GM12892 (cell line): ENCODE results near the gene BEST2.

ENCODE experiments used
- DNase-seq: peaks from one replicate; pipeline ENCODE4 v3.0.0; 2011; ENCODE audit not compliant: insufficient read length
- FAIRE-seq: peaks from 2 replicates; lab custom pipeline; 2011; peaks lifted over from hg19 to GRCh38; lab: Jason Lieb, UNC
- POLR2A ChIP-seq: IDR thresholded peaks from 2 replicates; pipeline ENCODE4 v1.6.1; 2011; ENCODE audit warnings: low read depth, low read length, control low read depth
- POLR2AphosphoS5 ChIP-seq: IDR thresholded peaks from 2 replicates; pipeline ENCODE4 v1.6.1; 2011; ENCODE audit warnings: low read depth, low read length, control low read depth
- TAF1 ChIP-seq: IDR thresholded peaks from 2 replicates; pipeline ENCODE4 v1.6.1; 2011; ENCODE audit warnings: low read depth, mild to moderate bottlenecking, control low read depth, low read length, borderline replicate concordance

Gene BEST2

GRCh38 chr19:12757544-12758274, 6.1 kb downstream of the BEST2 start:
- peak; percentile 64 for FAIRE-seq
- TF ChIP-seq POLR2AphosphoS5 (no peak), POLR2A (no peak), TAF1 (no peak)
- peak; percentile 83 for DNase-seq

GRCh38 chr19:12759686-12760085, 8.1 kb downstream of the BEST2 start:
- DNase-seq (no peak), FAIRE-seq (no peak)
- TF ChIP-seq TAF1 = no peak
- no peak for TF ChIP-seq POLR2A
- TF ChIP-seq POLR2AphosphoS5 = no peak

- TF ChIP-seq POLR2A = no peak
- no peak for TF ChIP-seq POLR2AphosphoS5
- no peak for TF ChIP-seq TAF1
- no peak for DNase-seq
- FAIRE-seq = no peak
These were observed 11.5 kb downstream of the BEST2 start for GRCh38 chr19:12763100-12763499.

GRCh38 chr19:12764698-12765097, 13.1 kb downstream of the BEST2 start:
- no peak for DNase-seq
- TF ChIP-seq POLR2A (no peak), TAF1 (no peak), POLR2AphosphoS5 (no peak)
- FAIRE-seq = no peak

GRCh38 chr19:12766051-12766521, 14.5 kb downstream of the BEST2 start:
- TF ChIP-seq POLR2AphosphoS5 (no peak), POLR2A (no peak), TAF1 (no peak)
- peak; percentile 95 for FAIRE-seq

GRCh38 chr19:12767150-12767549, 15.6 kb downstream of the BEST2 start:
- TF ChIP-seq TAF1 (no peak), POLR2AphosphoS5 (no peak), POLR2A (no peak)
- no peak for FAIRE-seq
- no peak for DNase-seq

More at GRCh38 chr19:12766051-12766521, 14.5 kb downstream of the BEST2 start:
- DNase-seq = peak; percentile 90

GRCh38 chr19:12767666-12768065, 16.1 kb downstream of the BEST2 start:
- DNase-seq = no peak

GRCh38 chr19:12769689-12770088, 18.1 kb downstream of the BEST2 start:
- DNase-seq (no peak), FAIRE-seq (no peak)
- TF ChIP-seq POLR2AphosphoS5 (no peak), TAF1 (no peak), POLR2A (no peak)

More at GRCh38 chr19:12767666-12768065, 16.1 kb downstream of the BEST2 start:
- TF ChIP-seq TAF1 (no peak), POLR2AphosphoS5 (no peak), POLR2A (no peak)
- FAIRE-seq = no peak

- DNase-seq = no peak
- no peak for TF ChIP-seq POLR2A
- TF ChIP-seq TAF1 = no peak
- TF ChIP-seq POLR2AphosphoS5 = no peak
- FAIRE-seq = no peak
These were observed 19.3 kb downstream of the BEST2 start for GRCh38 chr19:12770922-12771321.

GRCh38 chr19:12772323-12772722, 20.7 kb downstream of the BEST2 start:
- DNase-seq (no peak), FAIRE-seq (no peak)
- no peak for TF ChIP-seq TAF1

GRCh38 chr19:12773571-12773970, 22.0 kb downstream of the BEST2 start:
- TF ChIP-seq POLR2A (no peak), POLR2AphosphoS5 (no peak), TAF1 (no peak)
- DNase-seq = no peak
- FAIRE-seq = no peak

- DNase-seq = no peak
- no peak for TF ChIP-seq POLR2A
- no peak for TF ChIP-seq TAF1
- no peak for TF ChIP-seq POLR2AphosphoS5
These were observed 23.3 kb downstream of the BEST2 start, which contains the start of gene HOOK2 for GRCh38 chr19:12774588-12775555. TSS of gene HOOK2 (minus strand) at chr19:12775552. CDS start at chr19:12775449, 103 bp downstream.

More at GRCh38 chr19:12774588-12775555, 23.3 kb downstream of the BEST2 start, which contains the start of gene HOOK2:
- no peak for FAIRE-seq
